Stimulated activated CD4-positive, alpha-beta T cell treated with anti-CD3 and anti-CD28 coated beads, Interleukin-12 subunit alpha, Interleukin-12 subunit beta, amount 100 ng/mL, for 48 hours (primary cell): ENCODE data around the gene CWC27.

Experiments
- DNase-seq, 3 donors: peaks; one replicate each; pipeline ENCODE4 v3.0.0-alpha.2; 2020; ENCODE audit warnings: low read depth in 2 of 3, low spot score in 1 of 3

The CWC27 gene

DNA sequence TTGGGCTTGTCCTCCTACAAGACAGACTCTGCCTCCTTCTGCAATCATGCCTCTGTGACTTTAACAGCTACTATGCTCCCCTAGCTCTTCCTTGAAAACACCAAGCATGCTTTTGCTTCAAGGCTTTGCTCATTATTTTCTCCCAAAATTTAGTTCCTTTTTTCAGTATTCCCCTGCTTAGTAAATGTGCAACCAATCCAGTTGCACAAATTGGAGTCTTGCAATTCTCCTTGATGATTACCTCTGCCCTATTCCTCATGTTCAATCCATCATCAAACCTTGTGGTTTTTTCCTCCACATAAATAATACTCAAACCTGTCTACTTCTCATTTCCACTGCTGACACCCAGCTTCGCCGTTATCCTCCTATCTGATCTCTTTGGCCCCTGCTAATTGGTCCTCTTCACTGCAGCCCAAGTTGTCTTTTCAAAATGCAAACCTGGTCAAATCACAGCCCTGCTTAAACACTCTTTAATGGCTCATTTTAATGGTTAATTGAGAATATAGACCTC is 296.3 kb downstream of the CWC27 start:
- no peak for DNase-seq

DNA sequence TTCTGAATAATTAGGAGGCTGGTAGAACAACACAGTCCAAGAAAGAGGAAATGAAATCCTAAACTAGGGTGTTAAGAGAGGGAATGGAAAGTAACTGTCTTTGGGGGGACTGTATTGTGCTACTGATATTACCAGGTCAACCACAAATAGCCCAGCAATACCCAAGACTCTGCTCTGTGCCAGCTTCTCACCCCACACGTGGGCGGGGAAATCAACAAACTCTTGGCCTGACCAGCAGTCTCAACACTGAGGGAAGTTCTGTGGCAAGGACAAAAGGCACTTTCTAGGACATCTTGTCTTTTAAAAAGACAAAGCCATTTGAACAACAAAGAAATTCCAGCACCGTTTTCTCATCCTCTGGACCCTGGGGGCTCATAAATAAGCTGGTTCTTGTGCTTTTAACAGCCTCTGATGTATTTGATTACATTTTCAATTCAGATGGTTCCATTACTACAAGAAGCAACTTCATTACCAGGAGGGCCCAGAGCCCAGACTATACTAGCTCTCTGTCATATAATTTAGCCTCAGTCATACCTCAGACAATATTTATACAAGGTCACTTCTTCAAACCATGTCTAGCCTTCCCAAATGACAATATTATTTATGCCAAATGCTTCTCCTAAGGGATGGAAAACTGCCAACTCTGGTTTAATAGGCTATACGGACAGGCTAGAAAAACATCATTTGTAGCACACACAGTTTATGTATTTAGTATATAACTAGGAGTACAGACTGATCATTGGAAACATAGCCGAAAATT is 297.8 kb downstream of the CWC27 start:
- DNase-seq = no peak

DNA sequence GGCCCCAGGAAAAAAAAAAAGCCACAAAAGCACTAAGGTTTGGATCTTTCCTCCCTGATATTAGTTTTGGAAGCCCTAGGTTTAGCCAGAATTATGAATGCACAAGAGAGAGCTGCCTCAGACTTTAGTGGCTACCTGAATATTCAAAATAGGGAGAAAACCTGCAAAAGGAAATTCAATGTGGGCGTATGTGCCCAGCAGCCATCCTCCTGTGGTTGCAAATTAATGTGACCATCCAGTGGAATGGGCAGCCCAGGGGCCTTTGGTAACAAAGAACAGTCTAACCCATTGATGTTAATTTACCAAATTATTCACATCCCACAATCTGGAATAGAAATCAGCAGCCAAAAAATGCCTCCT is 298.4 kb downstream of the CWC27 start:
- no peak for DNase-seq
